Brain microvascular endothelial cell (primary cell): ENCODE results near the gene CLMN.

ENCODE experiments used
- DNase-seq: peaks from one replicate; pipeline ENCODE4 v3.0.0-alpha.2; 2020
- H3K27ac ChIP-seq: fragments of 250-450 bp; sonication (Bioruptor Pico); 2 replicates; pipeline ENCODE4 v1.5.1; 2020; ENCODE audit warnings: mild to moderate bottlenecking, moderate library complexity
- H3K27me3 ChIP-seq: fragments of 250-450 bp; sonication (Bioruptor Pico); replicated peaks from 2 replicates; pipeline ENCODE4 v1.5.1; 2020; ENCODE audit warnings: mild to moderate bottlenecking
- H3K36me3 ChIP-seq: fragments of 250-450 bp; sonication (Bioruptor Pico); replicated peaks from 2 replicates; pipeline ENCODE4 v1.5.1; 2020; ENCODE audit warnings: mild to moderate bottlenecking
- H3K4me3 ChIP-seq: 2 replicates; pipeline ENCODE4 v1.5.1; 2011; ENCODE audit warnings: low read depth, mild to moderate bottlenecking, control low read depth, low read length, moderate library complexity
- CTCF ChIP-seq: IDR thresholded peaks from 2 replicates; pipeline ENCODE4 v1.5.1; 2011; ENCODE audit warnings: low read depth, mild to moderate bottlenecking, moderate library complexity, low read length, control low read depth, inconsistent platforms; ENCODE audit errors: missing control alignments
- in situ Hi-C: cut with HindIII; loops from 2 replicates; pipeline ENCODE4 v1.10.0; 2017; ENCODE audit warnings: low sequenced_read_pairs, low pct_ligation_motif_present

CLMN gene

GRCh38 chr14:95196826-95197545 lies 122.7 kb downstream of the CLMN start:
- in situ Hi-C loops: no loop called here
- Histone ChIP-seq H3K36me3 (no peaks in the 10 kb centered on the region), H3K4me3 (no peak overlapping the region), H3K27me3 (no peaks in the 10 kb centered on the region), H3K27ac (no peak overlapping the region)
- no peak for TF ChIP-seq CTCF
- no peak for DNase-seq

DNA sequence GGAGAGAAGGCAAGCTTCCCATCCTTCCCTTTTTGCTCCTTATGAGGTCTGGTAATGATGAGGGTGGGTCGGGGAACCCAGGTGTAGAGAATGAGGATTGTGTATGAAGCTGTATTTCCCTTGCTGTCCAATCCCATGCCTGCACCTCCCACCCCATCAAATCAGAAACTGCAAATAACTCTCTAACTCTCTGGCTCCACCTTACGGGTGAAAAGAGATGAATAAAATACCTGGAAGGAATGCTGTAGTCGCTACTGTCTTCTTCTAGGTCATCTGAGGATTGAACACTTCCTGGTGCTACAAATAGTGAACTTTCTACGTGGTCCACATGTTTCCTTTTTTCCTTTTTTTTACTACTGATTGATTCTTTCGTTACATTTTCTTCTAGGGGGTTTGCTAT lies 123.4 kb downstream of the CLMN start:
- in situ Hi-C loops: no loop called here
- no peak overlapping the region for H3K27ac ChIP-seq
- no peak overlapping the region for H3K4me3 ChIP-seq
- no peak for DNase-seq
- H3K36me3 ChIP-seq: no peaks in the 10 kb centered on the region
- no peaks in the 10 kb centered on the region for H3K27me3 ChIP-seq
- TF ChIP-seq CTCF: no peak

DNA sequence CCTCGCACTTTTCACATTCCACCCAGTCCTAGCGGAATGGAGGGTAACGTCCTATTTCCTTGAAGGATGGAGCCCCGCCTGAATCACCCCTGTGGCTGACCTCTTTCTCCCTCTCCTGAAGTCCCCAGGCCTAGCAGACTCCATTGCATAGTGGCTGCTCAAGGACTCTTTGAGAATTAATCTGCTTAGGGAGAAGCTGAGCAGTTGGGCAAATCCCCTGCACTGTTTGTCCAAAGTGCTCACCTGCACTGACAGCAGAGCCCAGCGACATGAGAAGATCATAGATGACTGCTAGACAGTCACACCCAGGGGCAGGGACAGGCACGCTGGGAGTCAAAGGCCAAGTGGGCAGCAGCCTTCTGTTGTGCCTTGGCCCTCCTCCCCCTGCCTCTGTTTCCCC lies 124.7 kb downstream of the CLMN start:
- Histone ChIP-seq H3K27me3 (no peaks in the 10 kb centered on the region), H3K36me3 (no peaks in the 10 kb centered on the region), H3K4me3 (no peak overlapping the region), H3K27ac (no peak overlapping the region)
- no peak for TF ChIP-seq CTCF
- DNase-seq: no peak
- in situ Hi-C loops: no loop called here

DNA sequence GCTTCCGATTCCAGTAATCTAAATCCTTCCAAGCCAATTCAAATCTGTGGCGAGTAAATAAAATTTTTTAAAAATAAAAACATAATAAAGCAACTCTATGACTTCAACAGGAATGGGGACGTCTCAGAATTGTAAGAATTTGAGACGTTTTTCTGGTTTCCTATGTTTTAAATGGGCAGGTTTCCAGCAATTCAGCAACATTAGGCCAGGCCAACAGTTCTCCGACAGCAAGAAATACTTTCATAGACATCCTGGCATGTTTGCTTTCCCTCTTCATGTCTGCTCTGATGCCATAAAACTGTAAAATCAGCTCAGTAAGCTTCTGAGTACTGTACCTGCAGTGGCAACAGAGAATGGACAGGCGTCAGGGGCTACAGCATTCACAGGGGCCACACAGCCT lies 126.6 kb downstream of the CLMN start:
- no peak overlapping the region for H3K4me3 ChIP-seq
- in situ Hi-C loops: no loop called here
- TF ChIP-seq CTCF: no peak
- no peaks in the 10 kb centered on the region for H3K27me3 ChIP-seq
- H3K36me3 ChIP-seq: no peaks in the 10 kb centered on the region
- no peak overlapping the region for H3K27ac ChIP-seq
- DNase-seq: no peak

GRCh38 chr14:95192311-95192710 lies 127.4 kb downstream of the CLMN start:
- no peak overlapping the region for H3K4me3 ChIP-seq
- no peak overlapping the region for H3K27ac ChIP-seq
- H3K27me3 ChIP-seq: no peaks in the 10 kb centered on the region
- in situ Hi-C loops: no loop called here
- no peak for DNase-seq
- no peak for TF ChIP-seq CTCF
- H3K36me3 ChIP-seq: no peaks in the 10 kb centered on the region

DNA sequence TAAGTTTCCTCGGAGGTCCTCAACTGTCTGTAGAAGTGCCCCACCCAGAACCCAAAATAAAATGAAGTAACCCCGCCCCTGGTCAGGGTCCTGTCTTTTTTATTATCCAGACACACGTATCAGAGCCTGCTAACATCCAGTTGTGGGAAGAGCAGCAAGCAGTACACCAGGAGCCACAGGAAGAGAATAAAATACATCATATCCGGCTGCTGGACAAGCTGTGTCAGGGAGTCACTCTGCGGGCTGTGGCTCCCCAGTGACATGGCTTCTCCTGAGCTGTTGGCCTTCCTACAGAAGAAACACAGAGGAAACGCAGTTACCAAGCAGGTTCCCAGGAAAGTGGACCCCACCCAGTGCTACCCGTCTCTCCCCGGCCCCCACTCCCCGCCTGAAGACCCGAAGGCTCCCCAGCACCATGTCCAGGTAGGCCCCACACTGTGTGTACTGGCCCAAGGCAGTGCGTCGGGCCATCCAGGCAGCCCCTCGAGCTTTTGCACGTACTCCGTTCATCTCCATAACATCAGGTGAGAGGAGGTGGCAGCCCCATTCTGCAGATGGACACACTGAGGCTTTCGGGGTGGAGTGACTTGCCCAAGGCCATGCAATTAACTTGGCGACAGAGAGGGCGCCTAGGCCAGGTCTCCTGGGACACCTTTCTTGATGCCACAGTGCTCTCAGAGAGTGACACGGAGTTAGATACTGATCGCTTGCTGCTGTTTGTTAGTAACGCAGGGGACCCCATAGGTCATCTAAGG lies 128.1 kb downstream of the CLMN start:
- TF ChIP-seq CTCF: no peak
- H3K27ac ChIP-seq: no peak overlapping the region
- H3K36me3 ChIP-seq: no peaks in the 10 kb centered on the region
- H3K27me3 ChIP-seq: no peaks in the 10 kb centered on the region
- DNase-seq: no peak
- H3K4me3 ChIP-seq: no peak overlapping the region
- in situ Hi-C loops: no loop called here
